KOPT-K1 (cell line): ENCODE data around the gene NKX2-2.

Source experiments
- H3K27ac ChIP-seq: fragments of 200-600 bp; sonication (generic); 2 replicates; pipeline ENCODE4 v1.5.1; 2016; ENCODE audit warnings: antibody characterized with exemption, mild to moderate bottlenecking, low read depth, low read length; ENCODE audit not compliant: poor library complexity, severe bottlenecking
- H3K36me3 ChIP-seq: fragments of 200-600 bp; sonication (generic); 2 replicates; pipeline ENCODE4 v1.5.1; 2017; ENCODE audit warnings: antibody characterized with exemption, mild to moderate bottlenecking, low read length, moderate library complexity; ENCODE audit not compliant: insufficient read depth
- H3K9me3 ChIP-seq: fragments of 200-600 bp; sonication (generic); 2 replicates; pipeline ENCODE4 v1.5.1; 2017; ENCODE audit warnings: antibody characterized with exemption, low read length, mild to moderate bottlenecking; ENCODE audit not compliant: insufficient read depth, poor library complexity, severe bottlenecking

NKX2-2 gene

DNA sequence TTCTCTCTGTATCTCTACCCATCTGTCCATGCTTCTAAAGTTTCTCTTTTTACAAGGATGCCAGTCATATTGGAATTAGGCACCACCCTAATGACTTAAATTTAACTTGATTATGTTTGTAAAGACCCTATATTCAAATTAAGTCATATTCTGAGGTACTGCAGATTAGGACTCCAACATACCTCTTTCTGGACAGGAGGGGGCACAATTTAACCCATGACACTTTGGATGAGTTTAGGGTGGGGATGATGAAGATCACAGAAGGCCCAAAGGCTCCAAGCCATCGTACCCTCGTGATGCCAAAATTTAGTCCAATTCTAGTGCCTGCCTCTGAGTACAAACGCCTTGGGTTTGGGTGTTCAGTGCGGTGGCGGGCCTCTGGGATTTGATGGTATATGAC, 15.0 kb upstream of the NKX2-2 start:
- no peaks in the 10 kb centered on the region for H3K36me3 ChIP-seq
- H3K9me3 ChIP-seq: no peaks in the 10 kb centered on the region

DNA sequence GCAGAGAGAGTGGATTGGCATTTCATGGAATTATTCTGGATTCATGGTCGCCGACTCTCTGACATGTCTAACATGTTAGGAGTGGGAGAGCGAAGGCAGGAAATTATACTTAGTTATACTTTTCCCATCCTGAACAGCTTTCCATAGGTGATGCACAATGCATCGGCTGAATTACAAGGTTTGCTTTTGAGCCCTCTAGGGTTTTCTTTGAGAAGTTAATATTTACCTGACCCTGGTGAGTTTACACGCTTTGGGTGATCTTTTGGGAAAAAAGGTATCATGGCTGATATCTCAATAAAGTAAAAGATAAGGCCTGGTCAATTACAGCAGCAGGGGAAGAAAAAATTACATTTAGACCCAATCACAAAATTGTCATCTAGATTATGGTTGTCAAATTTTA, 14.0 kb upstream of the NKX2-2 start:
- Histone ChIP-seq H3K9me3 (no peaks in the 10 kb centered on the region), H3K27ac (no peak overlapping the region), H3K36me3 (no peaks in the 10 kb centered on the region)

More for the DNA sequence above, 15.0 kb upstream of the NKX2-2 start:
- no peak overlapping the region for H3K27ac ChIP-seq

DNA sequence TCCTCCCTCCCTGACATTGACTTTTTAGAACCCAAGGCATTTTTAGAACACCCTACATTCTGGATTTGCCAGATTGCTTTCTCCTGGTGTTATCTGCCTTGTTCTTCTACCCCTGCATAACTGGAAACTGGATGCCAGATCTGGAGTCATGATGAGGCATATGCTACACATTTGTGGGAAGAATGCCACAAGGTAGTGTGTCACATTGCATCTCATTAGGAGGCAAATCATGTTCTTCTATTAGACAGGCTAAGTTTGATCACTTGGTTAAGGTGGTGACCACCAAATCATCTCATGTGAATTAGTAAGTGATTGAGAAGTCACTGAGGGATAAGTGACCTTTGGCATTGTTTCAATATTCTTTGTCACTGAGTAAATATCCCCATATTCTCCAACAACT, 12.9 kb upstream of the NKX2-2 start:
- Histone ChIP-seq H3K9me3 (no peaks in the 10 kb centered on the region), H3K36me3 (no peaks in the 10 kb centered on the region), H3K27ac (no peak overlapping the region)

GRCh38 chr20:21523895-21524294, 10.0 kb upstream of the NKX2-2 start:
- Histone ChIP-seq H3K36me3 (no peaks in the 10 kb centered on the region), H3K9me3 (no peaks in the 10 kb centered on the region), H3K27ac (no peak overlapping the region)

GRCh38 chr20:21523281-21523868, 9.5 kb upstream of the NKX2-2 start:
- Histone ChIP-seq H3K36me3 (no peaks in the 10 kb centered on the region), H3K9me3 (no peaks in the 10 kb centered on the region), H3K27ac (no peak overlapping the region)

DNA sequence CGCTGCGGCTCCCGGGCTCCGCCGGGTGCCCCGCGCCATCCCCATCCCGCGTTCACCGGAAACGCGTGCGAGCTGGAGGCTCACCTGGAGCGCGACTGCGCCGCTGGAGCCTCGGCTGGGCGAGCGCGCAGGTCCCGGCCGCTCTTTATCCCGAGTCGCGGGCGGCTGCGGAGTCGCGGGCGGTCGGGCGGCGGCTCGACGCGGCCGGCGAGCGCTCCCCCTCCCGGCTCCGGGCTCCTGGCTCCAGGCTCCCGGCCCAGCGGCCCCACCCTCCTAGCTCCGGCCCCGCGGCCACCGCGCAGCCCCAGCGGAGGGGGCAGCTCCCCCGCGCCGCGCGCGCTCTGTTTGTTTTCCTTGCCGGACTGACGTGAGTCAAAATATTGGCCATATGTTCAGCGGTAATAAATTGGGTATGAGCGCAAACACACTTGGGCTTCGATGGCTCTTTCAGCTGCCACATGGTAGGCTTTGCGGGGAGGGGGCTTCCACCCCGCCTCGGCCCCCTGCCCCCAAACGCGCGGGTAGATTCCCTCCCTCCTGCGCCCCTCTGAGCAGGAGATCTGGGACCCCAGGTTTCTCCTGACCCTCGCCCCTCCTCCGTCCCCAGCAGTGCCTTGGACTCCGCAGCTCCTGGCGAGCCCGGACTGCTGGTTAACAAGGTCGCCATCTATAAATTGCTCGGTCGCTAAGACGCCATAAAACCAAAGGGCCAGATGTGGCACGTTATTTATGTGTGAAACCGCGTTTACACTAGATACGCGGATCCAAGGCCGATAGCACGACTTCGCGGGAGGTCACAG, 8.8 kb upstream of the NKX2-2 start:
- Histone ChIP-seq H3K36me3 (no peaks in the 10 kb centered on the region), H3K27ac (no peak overlapping the region)

DNA sequence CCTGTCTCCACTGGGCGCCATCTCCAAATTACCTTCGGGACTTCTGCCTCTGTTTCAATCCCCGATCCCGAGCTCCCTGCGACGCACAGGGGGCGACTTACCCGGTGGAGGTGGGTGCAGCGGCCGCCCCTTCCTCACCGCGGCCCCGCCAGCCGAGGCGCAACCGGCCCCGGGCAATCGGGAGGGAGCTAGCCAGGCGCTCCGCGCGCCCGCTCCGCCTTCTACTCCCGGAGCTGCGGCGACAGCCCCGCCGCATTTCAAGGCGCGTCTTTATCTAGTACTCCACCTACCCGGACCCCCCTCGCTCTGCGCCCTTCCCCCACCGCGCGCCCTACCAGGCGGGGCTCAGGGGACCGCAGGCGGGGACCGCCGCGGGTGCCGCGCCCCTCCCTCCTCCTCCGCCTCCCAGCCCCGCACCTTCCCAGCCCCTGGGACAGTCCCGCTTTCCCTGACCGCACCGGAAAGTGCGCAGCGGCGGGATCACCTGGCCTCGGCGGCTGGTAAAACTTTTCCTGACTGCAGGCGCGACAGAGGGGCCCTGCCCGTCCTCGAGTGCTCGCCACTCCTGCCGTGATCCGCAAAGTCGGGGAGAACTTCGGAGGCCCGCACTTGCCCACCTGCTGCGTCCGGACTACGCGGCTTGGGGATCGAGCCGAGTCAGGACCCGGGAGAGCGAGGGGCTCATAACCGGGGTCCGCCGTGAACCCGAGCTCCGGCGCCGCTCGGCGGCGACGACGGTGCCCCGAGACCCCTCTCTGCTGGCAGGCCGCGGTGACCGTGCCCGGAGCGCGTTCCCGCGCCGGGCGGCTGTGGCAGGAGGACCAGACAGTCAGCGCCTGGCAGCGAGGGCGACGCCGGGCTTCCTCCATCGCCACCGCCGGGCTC, 8.0 kb upstream of the NKX2-2 start:
- Histone ChIP-seq H3K9me3 (no peaks in the 10 kb centered on the region), H3K36me3 (no peaks in the 10 kb centered on the region), H3K27ac (no peak overlapping the region)

More for the DNA sequence above, 8.8 kb upstream of the NKX2-2 start:
- no peaks in the 10 kb centered on the region for H3K9me3 ChIP-seq

- H3K36me3 ChIP-seq: no peaks in the 10 kb centered on the region
- no peak overlapping the region for H3K27ac ChIP-seq
- no peaks in the 10 kb centered on the region for H3K9me3 ChIP-seq
Measured at GRCh38 chr20:21520702-21521595, 7.1 kb upstream of the NKX2-2 start.

DNA sequence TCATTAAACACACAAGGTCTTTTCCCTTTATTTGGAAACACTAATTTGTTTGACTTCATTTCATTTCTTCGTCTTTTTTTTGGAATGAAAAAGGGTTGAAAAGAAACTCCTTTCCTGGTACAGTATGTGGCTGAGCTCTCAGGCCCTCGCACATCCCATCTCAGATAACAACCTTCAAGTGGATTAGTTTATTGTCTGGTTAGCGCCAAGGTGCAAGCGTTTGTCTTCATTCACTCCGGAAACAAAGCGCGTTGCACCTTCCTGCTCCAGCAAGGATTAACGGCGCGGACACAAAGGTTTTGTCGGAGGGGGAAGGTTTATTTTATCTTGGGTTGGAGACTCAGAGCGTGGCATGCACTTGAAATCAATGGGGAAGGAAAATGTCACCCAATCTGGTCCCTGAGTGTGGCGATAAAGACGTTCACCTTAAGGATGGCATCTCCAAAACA, 5.3 kb upstream of the NKX2-2 start:
- no peaks in the 10 kb centered on the region for H3K36me3 ChIP-seq
- no peaks in the 10 kb centered on the region for H3K9me3 ChIP-seq
- H3K27ac ChIP-seq: no peak overlapping the region

GRCh38 chr20:21518292-21518991, 4.6 kb upstream of the NKX2-2 start:
- Histone ChIP-seq H3K27ac (no peak overlapping the region), H3K9me3 (no peaks in the 10 kb centered on the region), H3K36me3 (no peaks in the 10 kb centered on the region)

DNA sequence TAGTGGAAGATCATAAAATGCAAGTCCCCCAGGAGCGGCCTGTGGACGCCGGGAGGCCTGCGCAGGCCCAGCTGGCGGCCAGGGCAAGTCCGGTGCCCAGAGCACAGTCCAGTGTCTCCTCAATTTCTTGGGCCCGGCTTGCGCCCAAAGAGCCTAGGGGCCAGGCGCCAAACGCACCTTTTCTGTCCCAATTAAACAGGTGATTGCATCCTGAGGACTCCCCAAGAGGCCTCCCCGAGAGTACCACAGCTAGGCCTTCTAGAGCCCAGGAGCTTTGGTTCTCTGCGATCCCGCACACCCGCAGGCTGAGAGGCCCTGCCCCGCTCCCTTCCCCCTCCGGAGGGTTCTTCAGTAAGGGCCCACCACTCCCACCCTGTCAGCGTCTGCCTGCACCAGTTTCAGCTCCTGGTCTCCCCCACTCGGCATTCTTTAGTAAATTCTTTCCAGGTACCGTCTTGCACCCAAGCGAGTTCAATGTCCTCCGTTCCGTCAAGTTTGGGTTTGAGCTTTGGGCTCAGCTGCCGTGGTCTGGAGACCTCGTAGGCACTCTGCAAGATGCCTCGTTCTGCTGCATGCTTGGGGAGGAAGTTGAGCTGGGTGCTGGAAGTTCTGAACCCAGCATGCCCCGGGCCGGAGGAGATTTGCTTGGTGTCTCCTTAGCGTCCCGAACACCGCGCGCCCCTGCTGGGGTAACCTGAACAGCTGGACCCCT, 3.9 kb upstream of the NKX2-2 start:
- H3K27ac ChIP-seq: no peak overlapping the region
- H3K9me3 ChIP-seq: no peaks in the 10 kb centered on the region
- H3K36me3 ChIP-seq: no peaks in the 10 kb centered on the region

- Histone ChIP-seq H3K9me3 (no peaks in the 10 kb centered on the region), H3K36me3 (no peaks in the 10 kb centered on the region), H3K27ac (no peak overlapping the region)
Measured at GRCh38 chr20:21516861-21517565, 3.1 kb upstream of the NKX2-2 start.

DNA sequence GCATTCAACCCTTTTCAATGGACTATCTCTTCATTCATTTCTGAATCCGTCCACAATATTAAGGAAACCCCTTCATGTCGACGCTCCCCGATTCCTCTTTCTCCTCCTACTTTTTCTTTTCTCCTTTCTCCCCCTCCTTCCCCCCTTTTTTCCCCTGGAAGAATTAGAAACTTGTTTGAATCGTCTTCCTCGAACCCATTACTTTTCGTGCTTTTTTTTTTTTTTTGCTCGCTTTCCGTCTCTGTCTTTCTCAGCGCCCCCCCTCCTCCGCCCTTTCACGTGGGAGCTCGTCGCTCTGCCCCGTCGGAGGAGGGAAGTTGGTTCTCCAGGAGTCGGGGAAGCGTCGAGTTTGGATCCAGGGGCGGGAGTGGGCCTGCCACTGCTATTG, 2.3 kb upstream of the NKX2-2 start:
- no peaks in the 10 kb centered on the region for H3K9me3 ChIP-seq
- no peaks in the 10 kb centered on the region for H3K36me3 ChIP-seq
- no peak overlapping the region for H3K27ac ChIP-seq
